Liver (tissue), 9 donors: Measurements from ENCODE around the gene ZNF782. TPM values are rescaled to one million over a fixed set of nuclear protein-coding genes. Genes with fewer than 3 reads are reported as not detected.

Source experiments
- DNase-seq: peaks from one replicate; pipeline ENCODE4 v3.0.0-alpha.2; 2017; ENCODE audit warnings: low spot score
- H3K27ac ChIP-seq, 2 donors: one replicate each; pipeline ENCODE4 v1.7.0; 2013; ENCODE audit warnings: inconsistent platforms in 2 of 2, low read length in 2 of 2, control low read depth in 1 of 2, low read depth in 1 of 2, mild to moderate bottlenecking in 1 of 2
- H3K27me3 ChIP-seq, 4 donors: one replicate each; pipeline versions ENCODE4 v1.6.1 to v1.7.0; 2013; ENCODE audit warnings: low read length in 3 of 4, inconsistent platforms in 1 of 4, mild to moderate bottlenecking in 1 of 4, moderate library complexity in 1 of 4; ENCODE audit not compliant: control insufficient read depth in 4 of 4, insufficient read depth in 4 of 4
- H3K36me3 ChIP-seq, 4 donors: one replicate each; pipeline versions ENCODE4 v1.6.1 to v1.7.0; 2013; ENCODE audit warnings: low read length in 3 of 4, mild to moderate bottlenecking in 3 of 4, low read depth in 1 of 4, moderate library complexity in 1 of 4; ENCODE audit not compliant: control insufficient read depth in 4 of 4, insufficient read depth in 3 of 4
- H3K4me1 ChIP-seq, 4 donors: one replicate each; pipeline versions ENCODE4 v1.6.1 to v1.7.0; 2013; ENCODE audit warnings: low read length in 3 of 4, mild to moderate bottlenecking in 3 of 4, moderate library complexity in 1 of 4; ENCODE audit not compliant: control insufficient read depth in 4 of 4, insufficient read depth in 4 of 4
- H3K4me3 ChIP-seq, 3 donors: one replicate each; pipeline versions ENCODE4 v1.6.1 to v1.7.0; 2013; ENCODE audit warnings: low read length in 3 of 3, control low read depth in 1 of 3, low read depth in 1 of 3, mild to moderate bottlenecking in 1 of 3
- H3K9ac ChIP-seq, 2 donors: one replicate each; pipeline ENCODE4 v1.7.0; 2013; ENCODE audit warnings: low read length in 2 of 2, mild to moderate bottlenecking in 2 of 2, moderate library complexity in 2 of 2, control low read depth in 1 of 2, low read depth in 1 of 2
- H3K9me3 ChIP-seq, 4 donors: one replicate each; pipeline versions ENCODE4 v1.6.1 to v1.7.0; 2013; ENCODE audit warnings: low read length in 3 of 4; ENCODE audit not compliant: control insufficient read depth in 4 of 4
- CTCF ChIP-seq: fragments of 150-350 bp; IDR thresholded peaks from 2 replicates; pipeline ENCODE4 v1.5.1; 2017; ENCODE audit warnings: improper control_type of control experiment, low read depth, low read length; ENCODE audit not compliant: missing input control
- GABPA ChIP-seq, 2 donors: IDR thresholded peaks in 1 of 2; conservative IDR thresholded peaks in 1 of 2; 2 replicates each; pipeline ENCODE4 v1.6.1; 2016; ENCODE audit warnings: antibody characterized with exemption in 2 of 2, mild to moderate bottlenecking in 1 of 2, moderate library complexity in 1 of 2
- HNF4A ChIP-seq, 2 donors: conservative IDR thresholded peaks; 2 replicates each; pipeline ENCODE4 v1.6.1; 2016; ENCODE audit warnings: antibody characterized with exemption in 2 of 2, mild to moderate bottlenecking in 2 of 2
- JUND ChIP-seq, 2 donors: IDR thresholded peaks; 2 replicates each; pipeline ENCODE4 v1.6.1; 2016; ENCODE audit warnings: antibody characterized with exemption in 2 of 2
- MAX ChIP-seq: IDR thresholded peaks from 2 replicates; pipeline ENCODE4 v1.6.1; 2016; ENCODE audit warnings: antibody characterized with exemption
- NR2F2 ChIP-seq: IDR thresholded peaks from 2 replicates; pipeline ENCODE4 v1.6.1; 2016; ENCODE audit warnings: antibody characterized with exemption
- RAD21 ChIP-seq, 2 donors: IDR thresholded peaks; 2 replicates each; pipeline ENCODE4 v1.6.1; 2016; ENCODE audit warnings: antibody characterized with exemption in 2 of 2, mild to moderate bottlenecking in 2 of 2
- REST ChIP-seq: IDR thresholded peaks from 2 replicates; pipeline ENCODE4 v1.6.1; 2016; ENCODE audit warnings: antibody characterized with exemption, mild to moderate bottlenecking
- TAF1 ChIP-seq: conservative IDR thresholded peaks from 2 replicates; pipeline ENCODE4 v1.6.1; 2016; ENCODE audit warnings: antibody characterized with exemption, mild to moderate bottlenecking
- YY1 ChIP-seq: IDR thresholded peaks from 2 replicates; pipeline ENCODE4 v1.6.1; 2016; ENCODE audit warnings: antibody characterized with exemption, mild to moderate bottlenecking
- WGBS: extraction: QIAGEN DNeasy Blood & Tissue Kit; methylation state at CpG from one replicate; pipeline ENCODE4 v1.1.7; 2013; 5-methylcytosine and 5-hydroxymethylcytosine counted together
- polyA plus RNA-seq, 2 donors: library from polyadenylated mRNA; stranded (reverse) in 1 of 2; unstranded in 1 of 2; fragments of 200-250 nt in 1 of 2; fragments of >200 nt in 1 of 2; fragmentation: Nextera tagmentation in 1 of 2; extraction: Ambion mirVana in 1 of 2; gene quantifications; one replicate each; pipeline versions ENCODE4 v1.2.1 to v1.2.3, GENCODE V29; 2013 to 2015
- total RNA-seq, 2 donors: library from RNA; depleted of rRNA; stranded (reverse); fragments of >200 nt; gene quantifications; one replicate each; pipeline ENCODE4 v1.2.3, GENCODE V29; 2014
- donor health status: healthy.
- donor health status: healthy.
- donor health status: healthy.
- donor health status: healthy.
- donor health status: healthy.

The ZNF782 gene
- total and polyA plus RNA-seq, 4 donors = 0.70 to 7.4 (median 2.1) TPM

GRCh38 chr9:96771124-96771523 is 83.2 kb downstream of the ZNF782 start:
- Histone ChIP-seq H3K27me3 (no peaks in the 10 kb centered on the region), H3K36me3 (peaks cover 7 to 72% (median 58%) of the 10 kb centered on the region in 4 donors), H3K4me1 (no peaks in the 10 kb centered on the region), H3K9me3 (peaks cover 13 to 66% (median 29%) of the 10 kb centered on the region in 4 donors), H3K9ac (no peak overlapping the region), H3K4me3 (no peak overlapping the region), H3K27ac (no peak overlapping the region)
- no peak for DNase-seq
- TF ChIP-seq GABPA (IDR thresholded peaks at IDR 0.05 in 1 of 2, conservative IDR thresholded peaks at IDR 0.05 in 1 of 2) (no peak), TAF1 (no peak), NR2F2 (no peak), HNF4A (conservative IDR thresholded peaks at IDR 0.05) (no peak), REST (no peak), MAX (no peak), YY1 (no peak), RAD21 (IDR thresholded peaks at IDR 0.05) (no peak)
- WGBS = 98% methylated on average over 2 of the region's 2 CpGs

GRCh38 chr9:96769989-96770388 is 84.3 kb downstream of the ZNF782 start:
- Histone ChIP-seq H3K4me1 (no peaks in the 10 kb centered on the region), H3K4me3 (peak overlapping the region in 2 of 3 donors; percentile 1 to 47), H3K9me3 (peaks cover 12 to 72% (median 32%) of the 10 kb centered on the region in 4 donors), H3K27me3 (no peaks in the 10 kb centered on the region), H3K9ac (no peak overlapping the region), H3K36me3 (peaks cover 5 to 70% (median 57%) of the 10 kb centered on the region in 4 donors), H3K27ac (no peak overlapping the region)
- no peak for DNase-seq
- TF ChIP-seq JUND (IDR thresholded peaks at IDR 0.05) (no peak), YY1 (no peak), NR2F2 (no peak), CTCF (no peak), TAF1 (no peak), GABPA (IDR thresholded peaks at IDR 0.05 in 1 of 2, conservative IDR thresholded peaks at IDR 0.05 in 1 of 2) (no peak)
- 98% methylated on average over 6 of the region's 6 CpGs for whole genome bisulfite sequencing

Other genes with a start within 250 kb of the ZNF782 start
- gene CDC14B, start 234.7 kb downstream of the ZNF782 start, total RNA-seq = 10 to 100 TPM in 1 of 2 donors, 1 to 10 TPM in 1; 8.8 to 33.3 TPM
- gene CDC14B, start 234.7 kb downstream of the ZNF782 start, polyA plus RNA-seq = 10 to 100 TPM; 11.3 TPM
- gene PRXL2C, start 199.2 kb downstream of the ZNF782 start, total RNA-seq = 1 to 10 TPM; 2.8 to 5.4 TPM
- gene PRXL2C, start 199.2 kb downstream of the ZNF782 start, polyA plus RNA-seq = 1 to 10 TPM; 2.2 to 6.7 TPM
- 1 to 10 TPM; 6.2 to 8.1 TPM for gene ZNF510, start 76.4 kb downstream of the ZNF782 start, total RNA-seq
- 1 to 10 TPM; 1.4 to 2.0 TPM for gene ZNF510, start 76.4 kb downstream of the ZNF782 start, polyA plus RNA-seq
- gene NUTM2G, start 74.3 kb upstream of the ZNF782 start, total RNA-seq = not detected
- gene NUTM2G, start 74.3 kb upstream of the ZNF782 start, polyA plus RNA-seq = under 1 TPM in 1 of 2 donors, not detected in 1; 0.07 TPM
- under 1 TPM; 0.17 to 0.42 TPM for gene CTSV, start 184.6 kb upstream of the ZNF782 start, total RNA-seq
- under 1 TPM; 0.17 to 0.65 TPM for gene CTSV, start 184.6 kb upstream of the ZNF782 start, polyA plus RNA-seq